HT-29 (cell line): ENCODE data around the gene FSTL4. TPM values are rescaled to one million over a fixed set of nuclear protein-coding genes. Genes with fewer than 3 reads are reported as not detected.

Experiments used
- DNase-seq: peaks from one replicate; pipeline ENCODE4 v3.0.0-alpha.2; 2015; ENCODE audit warnings: low spot score
- total RNA-seq: library from RNA; depleted of rRNA; stranded (reverse); fragments of >200 nt; shearing (Covaris generic); gene quantifications from 2 replicates; pipeline ENCODE4 v1.2.3, GENCODE V29; 2014

FSTL4 gene
- total RNA-seq, 1 experiment from 2014 or later, result 0.33 TPM

DNA sequence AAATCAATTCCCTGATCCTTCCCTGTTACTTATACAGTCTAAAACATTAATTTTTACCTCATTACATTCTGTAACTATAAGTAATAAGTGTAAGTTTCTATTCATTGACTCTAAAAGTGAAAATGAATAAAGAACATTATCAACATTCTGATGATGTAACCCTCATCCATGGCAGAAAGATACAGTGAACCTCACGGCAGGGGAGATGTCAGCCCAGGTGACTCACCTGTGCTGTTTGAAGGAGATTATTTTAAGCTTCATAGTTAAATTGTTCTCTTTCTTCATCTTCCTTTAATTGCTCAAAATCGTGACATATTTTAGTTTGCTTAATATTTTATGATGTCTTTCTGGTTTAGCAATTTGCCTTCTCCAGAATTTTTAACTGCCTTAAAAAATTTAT is 268.1 kb downstream of the FSTL4 start:
- no peak for DNase-seq

DNA sequence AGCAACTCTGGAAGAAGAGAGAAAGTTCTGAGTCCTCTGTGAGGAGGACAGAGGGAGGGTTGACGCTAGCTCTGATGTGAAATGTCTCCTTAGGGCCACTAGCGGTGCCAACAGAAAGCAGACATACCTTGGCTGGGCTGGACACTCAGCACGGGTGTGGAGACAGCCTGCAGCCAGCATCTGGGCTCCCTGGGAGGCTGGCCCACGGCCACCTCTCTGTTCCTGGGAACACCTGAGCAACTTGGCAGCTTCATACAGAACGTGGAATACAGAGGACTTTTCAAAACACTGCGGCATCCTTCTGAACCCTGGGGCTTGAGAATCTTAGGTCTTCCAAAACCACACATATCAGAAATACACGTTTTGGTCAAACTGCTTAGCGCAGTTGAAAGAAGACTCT is 269.1 kb downstream of the FSTL4 start:
- DNase-seq, result no peak

DNA sequence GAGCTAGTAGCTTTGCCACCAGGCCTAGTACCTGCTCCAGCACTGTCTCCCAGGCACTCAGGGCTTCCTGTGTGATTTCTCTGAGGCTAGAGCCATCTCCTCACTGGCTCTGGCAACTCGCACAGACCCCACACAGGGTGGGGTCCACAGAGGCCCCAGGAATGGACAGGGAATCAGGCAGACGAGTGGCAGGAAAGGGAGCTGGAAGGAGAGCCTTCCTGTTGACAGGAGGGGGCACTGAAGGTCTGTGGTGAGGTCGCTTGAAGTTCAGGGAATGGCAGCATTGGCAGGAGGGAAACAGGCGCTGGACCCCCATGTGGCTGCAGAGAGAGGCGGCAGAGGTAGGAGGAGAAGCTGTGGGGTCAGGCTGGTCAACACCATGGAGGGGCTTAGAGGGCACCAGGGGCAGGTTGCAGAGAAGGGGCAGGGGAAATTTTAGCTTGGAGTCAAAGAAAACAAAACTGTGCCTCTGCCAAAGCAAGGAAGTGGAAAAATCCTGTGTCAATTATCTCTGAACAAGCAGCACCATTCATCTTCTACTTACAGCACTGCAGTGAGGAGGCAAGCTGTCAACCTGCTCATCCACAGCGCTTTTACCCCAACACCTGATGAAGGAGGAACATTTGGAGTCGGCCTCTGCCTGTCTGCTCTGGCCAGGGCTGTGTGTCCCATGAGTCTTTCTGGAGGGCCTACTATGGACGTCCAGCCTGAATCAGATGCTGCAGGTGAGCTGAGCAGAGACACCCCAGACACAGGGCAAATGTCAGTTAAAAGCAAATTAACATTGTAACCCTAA is 270.2 kb downstream of the FSTL4 start:
- no peak for DNase-seq

DNA sequence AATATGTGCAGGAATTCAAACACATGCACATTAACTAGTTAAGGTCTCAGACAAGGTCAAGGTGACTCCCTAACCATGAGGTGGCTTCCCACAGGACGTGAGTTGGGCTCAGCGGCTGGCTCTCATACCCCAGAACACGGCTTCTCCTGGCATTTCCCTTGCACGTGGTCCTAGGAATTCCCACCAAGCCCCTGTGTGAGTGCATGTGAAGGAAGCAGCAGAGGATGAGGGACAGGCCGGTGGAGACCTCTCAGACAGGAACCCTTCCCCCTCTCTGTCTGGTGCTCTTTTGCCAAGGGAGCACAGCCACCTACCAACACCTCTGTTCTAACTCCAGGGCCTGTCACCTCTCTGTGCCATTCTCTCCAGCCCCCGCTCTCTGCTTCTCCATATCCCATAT is 271.0 kb downstream of the FSTL4 start:
- DNase-seq, result no peak

DNA sequence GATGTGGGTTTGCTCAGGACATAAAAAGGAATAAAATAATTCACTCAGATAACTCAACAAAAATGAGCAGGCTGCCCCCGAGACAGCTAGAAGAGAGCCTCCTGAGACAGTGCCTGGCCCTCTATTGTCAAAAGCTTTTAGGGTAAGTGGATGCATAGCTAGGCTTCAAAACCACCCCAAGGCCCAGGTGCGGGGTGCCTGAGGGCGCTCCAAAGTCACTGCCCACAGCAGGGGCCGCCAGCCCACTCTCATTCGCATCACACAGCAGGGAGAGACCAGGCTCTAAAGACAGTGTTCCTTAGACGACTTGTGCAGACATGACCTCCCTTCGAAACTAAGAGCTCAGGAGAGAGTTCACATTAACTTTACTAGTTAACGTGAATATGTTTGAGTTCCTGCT is 271.5 kb downstream of the FSTL4 start:
- no peak for DNase-seq

DNA sequence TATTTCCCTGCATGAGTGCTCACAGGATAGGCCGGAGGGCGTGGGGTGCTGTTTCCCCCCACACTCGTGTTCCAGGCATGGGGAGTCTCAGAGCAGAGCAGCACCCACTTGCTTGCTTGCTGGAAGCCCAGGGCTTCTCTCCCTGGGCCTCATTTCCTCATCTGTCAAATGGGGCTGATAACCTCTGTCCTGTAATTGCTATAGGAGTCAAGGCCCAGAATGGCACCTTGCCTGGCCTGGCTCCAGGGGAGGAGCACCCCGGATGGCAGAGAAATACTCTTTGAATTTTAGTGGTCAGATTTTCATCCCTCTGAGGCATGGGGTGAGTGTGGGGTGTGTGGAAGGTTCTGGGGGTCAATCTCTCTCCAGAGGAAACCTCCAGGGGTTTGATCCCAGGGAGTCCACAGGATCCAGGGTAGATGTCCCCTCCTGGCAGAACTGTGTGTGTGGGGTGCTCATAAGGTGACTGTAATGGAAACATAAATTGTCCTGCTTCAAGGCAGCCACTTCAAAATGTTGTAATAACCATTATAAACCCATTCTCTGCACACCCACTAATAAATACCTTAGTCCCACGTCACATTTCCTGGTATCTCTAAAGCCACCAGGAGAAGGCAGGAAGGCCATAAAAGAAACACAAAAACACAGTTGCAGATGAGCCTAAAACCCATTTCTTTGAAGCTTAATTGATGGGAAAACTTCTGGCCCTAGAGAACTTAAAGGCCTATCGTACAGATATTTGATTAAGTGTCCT is 272.2 kb downstream of the FSTL4 start:
- no peak for DNase-seq

DNA sequence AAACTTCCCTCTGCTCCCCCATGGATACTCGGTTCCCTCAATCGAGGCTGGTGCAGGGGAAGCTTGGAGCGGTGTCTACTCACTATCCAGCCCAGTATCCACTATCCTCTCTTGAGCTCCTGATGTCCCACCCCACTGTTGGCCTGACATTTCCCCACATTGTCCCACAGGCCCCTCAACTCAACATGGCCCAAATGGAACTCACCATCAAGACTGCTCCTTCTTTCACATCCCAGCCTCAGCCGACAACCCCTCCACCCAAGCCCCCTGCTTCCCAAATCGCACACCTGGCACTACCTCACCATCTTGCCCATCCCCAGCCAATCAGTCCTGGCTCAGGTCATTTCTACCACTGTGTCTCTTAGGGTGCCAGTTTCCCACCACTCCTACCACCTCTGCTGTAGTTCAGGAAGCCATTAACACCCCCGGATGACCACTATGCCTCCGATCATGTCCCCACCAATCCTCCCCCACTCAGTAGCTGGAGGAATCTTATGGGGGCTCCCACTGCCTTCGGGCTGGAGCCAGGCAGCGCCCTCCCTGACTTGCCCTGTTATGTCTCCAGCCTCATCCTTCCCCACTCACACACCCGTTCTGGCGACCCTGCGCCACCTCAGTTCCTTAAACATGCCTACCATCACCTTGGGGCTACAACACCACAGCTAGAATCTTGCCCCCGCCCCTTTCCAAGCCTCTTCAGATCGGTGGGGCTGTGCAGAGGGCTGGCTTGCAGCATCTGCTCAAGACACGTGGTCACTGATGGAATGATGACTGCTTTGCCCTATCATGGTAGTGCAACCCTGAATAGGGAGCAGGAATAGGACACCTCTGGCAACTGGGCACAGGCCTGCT is 273.6 kb downstream of the FSTL4 start:
- no peak for DNase-seq

DNA sequence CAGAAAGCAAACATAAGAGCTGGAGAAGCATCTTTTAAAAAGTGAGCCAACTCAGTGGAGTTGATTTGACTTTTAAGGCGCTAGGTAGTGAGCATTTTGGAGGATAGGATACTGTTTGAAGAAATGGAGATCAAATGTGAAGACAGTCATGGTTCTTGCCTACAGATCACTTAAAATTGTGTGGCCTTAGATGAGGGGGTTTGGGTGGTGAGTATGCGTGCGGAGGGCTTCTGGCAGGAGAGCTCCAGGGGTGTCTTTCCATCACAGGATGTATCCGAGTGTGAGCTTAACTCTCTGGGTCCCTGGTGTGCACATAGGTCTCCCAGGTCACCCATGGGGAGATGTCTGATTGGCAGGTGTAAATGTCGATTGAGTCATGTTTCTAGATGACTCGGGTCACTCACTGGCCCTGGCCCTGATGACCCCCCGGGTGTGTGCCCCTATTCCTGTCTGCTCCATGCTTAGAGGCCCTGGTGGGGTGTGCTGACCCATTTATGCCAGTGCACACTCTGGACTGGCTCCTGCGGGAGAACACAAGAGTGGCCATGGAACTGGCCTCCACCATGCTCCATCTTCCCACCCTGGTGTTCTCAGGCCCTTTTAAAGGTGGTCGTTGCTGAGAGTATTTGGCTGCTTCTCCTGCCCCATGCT is 274.4 kb downstream of the FSTL4 start:
- no peak for DNase-seq

DNA sequence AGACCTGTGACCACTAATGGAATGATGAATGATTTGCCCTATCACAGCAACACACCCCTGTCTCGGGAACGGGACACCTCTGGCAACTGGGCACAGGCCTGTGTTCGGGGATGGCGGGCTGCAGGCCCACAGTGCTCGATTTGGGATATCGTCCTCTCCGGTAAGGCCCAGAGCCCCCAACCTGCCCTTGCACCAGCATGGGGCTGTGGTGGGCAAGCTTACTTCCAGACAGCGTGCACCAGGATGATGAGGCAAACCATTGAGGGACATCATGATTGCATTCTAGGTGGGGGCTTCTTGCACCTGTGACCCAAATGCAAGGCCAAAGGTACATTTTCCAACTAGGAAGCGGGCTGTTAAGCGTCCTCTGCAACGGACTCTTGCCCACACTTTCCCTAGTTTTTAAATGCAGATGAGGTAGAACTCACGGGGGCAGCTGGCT is 275.4 kb downstream of the FSTL4 start:
- DNase-seq, result no peak

DNA sequence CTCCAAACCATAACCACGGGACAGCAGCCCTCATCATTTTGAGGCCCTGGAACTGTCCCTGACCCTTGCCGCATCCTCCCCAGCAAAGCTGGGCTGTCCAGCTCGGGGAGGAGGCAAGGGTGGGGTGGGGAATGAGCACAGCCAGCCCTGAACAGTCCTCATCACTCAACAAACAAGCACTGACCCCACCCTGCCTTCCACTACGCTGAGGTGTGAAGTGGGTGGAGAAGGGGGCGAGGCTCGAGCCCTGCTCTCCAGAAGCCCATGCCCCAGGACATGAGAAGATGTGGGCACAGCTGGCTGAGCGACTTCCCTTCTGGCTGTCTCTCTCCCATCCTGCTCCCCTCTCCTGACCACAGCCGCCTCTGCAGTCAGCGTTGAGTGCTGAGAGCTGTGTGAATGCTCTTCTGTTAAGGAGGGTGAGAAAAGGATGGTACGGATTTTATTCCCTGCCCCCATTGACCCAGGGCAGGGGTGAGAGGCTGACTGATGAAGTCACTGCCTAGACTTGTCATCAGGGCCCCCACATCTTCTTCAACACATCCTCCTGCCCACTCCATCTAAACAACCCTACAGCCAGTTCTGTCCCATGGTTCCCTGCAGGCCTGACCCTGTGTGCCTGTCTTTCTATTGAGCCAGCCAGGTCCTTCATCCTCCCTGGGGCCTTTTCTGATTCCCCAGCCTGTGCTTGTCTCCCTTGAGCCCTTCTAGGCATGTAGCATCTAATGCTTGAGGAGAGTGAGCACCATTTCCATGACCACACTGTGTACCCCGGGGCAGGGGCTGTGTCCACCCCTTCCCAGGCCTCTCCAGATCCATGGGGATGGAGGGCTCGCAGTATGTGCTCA is 276.0 kb downstream of the FSTL4 start:
- DNase-seq, result no peak

DNA sequence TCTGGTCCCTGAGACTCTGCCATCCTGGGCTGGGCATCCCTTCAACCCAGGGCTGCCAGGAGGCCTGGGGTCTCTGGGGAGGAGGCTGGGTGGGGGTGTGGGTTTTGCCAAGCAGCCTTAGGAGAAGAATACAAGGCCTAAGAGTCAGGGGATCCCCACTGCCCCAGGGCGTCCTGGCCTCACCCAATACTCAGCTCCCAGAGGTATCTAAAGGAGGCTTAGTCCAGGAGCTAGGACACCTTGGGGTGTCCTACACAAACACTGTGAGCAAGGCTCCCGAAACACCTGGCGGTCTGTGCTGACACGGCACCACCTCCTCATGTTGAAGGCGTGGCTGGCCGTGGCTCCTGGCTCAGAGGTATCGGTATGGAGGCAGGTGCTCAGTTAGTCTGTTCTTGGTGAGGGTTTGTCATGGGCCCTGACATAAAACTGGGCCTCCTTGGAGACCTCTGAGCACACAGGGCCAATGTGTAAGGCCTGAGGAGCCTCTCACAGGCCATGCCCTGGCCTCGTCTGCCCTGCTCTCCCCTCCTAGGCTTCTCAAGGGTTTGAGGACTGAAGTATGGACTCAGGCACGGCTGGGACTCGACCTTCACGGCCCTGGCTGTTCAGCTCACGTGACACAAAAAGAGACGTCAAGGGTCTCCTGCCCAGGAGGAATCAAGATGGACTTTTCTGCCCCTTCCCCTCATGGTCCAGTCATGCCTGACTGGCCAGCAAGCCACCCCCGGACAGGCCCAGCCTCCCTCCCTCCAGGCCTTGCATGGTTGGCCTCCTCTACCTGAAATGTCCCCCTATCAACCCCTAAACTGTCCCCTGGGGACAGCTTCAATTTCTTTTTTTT is 277.3 kb downstream of the FSTL4 start:
- DNase-seq, result no peak

DNA sequence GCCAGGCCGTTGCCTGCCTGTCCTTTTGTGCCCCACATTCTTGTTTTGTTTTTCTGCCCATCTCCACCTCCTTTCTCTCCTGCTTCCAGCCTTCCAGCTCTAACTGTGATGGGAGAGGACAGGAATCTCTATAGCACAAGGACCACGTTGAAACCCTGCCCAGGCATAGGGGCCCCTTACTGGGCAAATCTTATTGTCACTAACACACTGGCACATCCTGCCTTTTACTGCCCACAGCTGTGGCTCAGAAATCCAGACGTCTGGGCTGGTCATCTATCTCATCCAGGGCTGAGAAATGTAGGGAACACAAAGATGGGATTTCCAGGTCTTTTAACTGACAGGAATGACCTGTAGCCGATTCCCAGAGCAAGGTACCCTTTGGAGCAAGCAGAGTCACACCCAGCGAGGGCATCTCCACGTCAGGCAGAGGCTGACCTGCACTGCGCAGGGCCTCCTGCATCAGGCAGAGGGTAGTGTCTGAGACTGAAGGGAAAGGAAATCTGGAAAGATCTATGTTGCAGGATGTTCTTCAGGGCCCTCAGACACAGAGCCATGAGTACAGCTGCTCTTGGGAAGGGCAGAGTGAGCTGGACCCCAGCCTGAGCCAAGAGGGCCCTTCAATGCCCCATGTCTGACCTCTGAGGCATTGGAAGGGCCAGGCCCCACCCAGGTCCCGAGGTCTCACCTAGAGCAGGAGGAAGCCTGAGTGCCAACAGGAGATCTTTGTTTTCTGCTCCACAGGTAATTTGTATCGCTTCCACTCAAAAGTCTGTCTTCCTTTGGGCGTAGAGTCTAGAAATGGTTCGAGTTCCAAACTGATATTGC is 278.8 kb downstream of the FSTL4 start:
- no peak for DNase-seq

DNA sequence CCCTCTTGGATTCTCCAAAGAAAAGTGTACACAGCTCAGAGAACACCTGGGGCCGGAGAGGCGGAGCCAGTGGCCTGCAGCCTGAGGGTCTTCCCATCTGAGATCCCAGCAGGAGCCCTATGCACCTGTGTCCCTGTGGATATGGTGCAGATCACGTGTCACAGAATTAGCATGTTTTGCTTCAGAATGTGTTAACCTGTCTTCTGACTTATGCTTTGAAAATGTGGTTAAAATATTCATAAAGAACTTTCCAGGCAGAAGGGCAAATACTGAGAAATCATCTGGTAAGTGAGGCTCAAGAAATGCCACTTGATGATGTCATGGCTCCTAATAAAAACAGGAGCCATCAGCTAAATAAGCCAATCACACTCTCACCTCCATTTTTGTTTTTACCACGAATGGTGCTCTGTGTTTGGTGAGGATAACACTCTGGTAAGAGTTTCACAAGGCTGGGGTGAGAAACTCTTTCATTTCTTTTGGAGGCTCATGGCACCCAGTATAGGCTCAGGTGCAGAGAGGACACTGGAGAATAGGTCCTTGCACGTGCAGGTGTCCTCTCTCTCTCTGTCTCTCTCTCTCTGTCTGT is 279.8 kb downstream of the FSTL4 start:
- no peak for DNase-seq

DNA sequence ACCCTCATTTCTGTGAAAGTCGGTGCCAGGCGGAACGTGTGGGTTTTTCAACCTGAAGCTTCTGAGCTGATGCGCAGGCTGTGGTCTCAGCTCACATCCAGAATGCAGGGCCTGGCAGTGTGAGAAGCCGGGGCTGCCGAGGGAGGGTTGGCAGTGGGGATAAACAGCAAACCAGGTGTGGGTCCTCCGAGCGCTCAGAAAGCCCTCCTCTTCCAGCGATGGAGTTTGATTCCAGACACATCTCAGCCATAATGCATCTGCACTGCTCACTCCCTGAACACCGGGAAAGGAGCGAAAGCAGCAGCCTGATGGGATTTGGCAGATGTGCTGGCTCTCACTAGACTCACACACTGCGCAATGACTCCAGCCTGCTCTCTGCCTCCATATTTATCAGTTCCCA is 280.4 kb downstream of the FSTL4 start:
- DNase-seq, result no peak

DNA sequence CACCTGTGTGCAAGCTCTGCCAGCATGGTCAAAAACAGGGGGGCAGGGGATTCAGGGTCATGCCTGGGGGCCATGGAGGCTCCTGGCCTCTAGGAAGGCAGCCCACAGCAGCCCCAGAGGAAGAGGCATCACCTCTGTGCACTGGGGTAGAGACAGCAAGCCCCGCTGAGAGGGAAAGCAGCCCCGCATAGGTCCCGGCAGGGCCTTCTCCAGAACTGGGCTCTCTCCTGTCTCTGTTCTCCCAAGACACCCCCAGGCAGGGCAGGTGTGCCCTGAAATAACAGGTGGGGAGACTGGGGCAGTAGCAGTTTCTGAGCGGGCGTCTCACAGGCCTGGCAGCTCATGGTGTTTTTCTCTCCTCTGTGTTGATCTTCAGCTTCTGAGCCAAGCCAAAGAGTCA is 281.4 kb downstream of the FSTL4 start:
- DNase-seq, result no peak

DNA sequence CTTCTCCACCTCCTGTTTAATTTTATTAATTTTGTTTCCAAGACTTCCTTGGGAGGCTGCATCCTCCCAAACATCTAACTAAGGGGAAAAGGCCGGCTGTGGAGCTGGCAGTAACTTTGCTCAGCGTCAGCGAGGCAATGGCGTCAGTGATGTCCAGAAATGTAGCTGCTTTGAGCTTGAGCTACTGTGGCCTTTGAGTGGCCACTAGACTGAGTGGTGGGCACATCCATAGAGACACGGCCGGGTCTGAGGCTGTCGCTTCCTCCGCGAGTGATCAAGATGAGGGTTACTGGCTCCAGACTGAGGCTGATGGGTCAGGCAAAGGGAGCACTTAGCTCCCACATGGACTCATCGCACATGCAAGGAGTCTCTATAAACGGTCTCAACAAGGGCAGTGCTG is 283.5 kb downstream of the FSTL4 start:
- no peak for DNase-seq

DNA sequence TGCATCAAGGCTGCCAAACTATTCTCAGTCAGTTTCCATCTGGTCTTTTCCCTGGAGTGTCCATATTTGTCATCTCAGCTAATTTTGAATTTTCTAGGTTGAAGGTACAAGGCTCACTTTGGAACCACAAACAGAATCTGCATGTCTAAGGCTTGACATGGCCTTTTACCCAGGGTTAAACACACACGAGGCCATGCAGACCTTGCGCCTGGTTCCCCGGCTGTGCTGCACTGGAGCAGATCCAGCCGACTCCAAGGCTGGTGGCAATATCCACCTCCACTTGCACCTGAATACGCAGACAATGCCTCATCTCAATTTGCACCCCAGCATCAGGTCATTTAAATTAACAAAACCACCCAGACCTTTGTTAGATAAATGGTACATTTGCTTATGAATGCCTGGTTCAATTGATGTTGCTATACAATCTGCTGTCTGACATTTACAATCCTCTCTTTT is 284.4 kb downstream of the FSTL4 start:
- no peak for DNase-seq

DNA sequence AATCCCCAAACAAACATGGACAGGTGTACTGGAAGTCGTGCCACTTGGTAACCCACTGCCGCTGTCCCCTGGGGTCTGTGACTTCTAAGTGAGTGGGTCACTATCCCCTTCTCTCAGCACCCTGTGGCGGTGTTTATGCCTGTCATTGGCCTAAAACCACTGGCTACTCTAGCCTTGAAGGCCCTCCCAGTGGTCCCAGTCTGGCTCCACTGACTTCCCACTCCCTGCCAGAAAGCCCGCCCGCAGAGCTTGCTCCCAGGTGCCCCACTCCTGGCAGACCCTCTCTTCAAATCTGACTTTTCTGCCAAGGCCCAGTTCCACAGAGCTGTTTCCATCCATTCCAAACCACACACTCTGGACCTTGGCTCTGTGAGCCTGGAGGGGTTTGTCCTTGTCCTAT is 286.0 kb downstream of the FSTL4 start:
- DNase-seq, result no peak
